C4-2B (cell line): Measurements from ENCODE around the gene TYMP.

Experiments used
- CTCF ChIP-seq: fragments of 450-650 bp; conservative IDR thresholded peaks from 2 replicates; pipeline ENCODE4 v1.5.1; 2017; ENCODE audit warnings: mild to moderate bottlenecking
- ZFX ChIP-seq: fragments of 450-650 bp; IDR thresholded peaks from 2 replicates; pipeline ENCODE4 v1.6.1; 2017

GRCh38 chr22:50570861-50571260 lies 41.0 kb upstream of the TYMP start:
- TF ChIP-seq CTCF (no peak), ZFX (no peak)
